Effector memory CD8-positive, alpha-beta T cell (primary cell): ENCODE measurements around the gene KIAA2012.
"Not testable (repeated sequence)": the region's sequence is repeated elsewhere in the genome, so short reads cannot be mapped to it uniquely, and the experiment has no call there.

ENCODE experiments used
- ATAC-seq: fragments of 150-1000 bp; cut with Tn5 transposase; replicated peaks from 2 replicates; pipeline ENCODE4 v1.10.0; 2021; ENCODE audit warnings: mild to moderate bottlenecking, moderate library complexity
- DNase-seq, 3 experiments: peaks; one replicate each; pipeline ENCODE4 v3.0.0; 2021
- H3K27ac Mint-ChIP-seq, 2 donors: one replicate each; pipeline ENCODE4 v1.8.0; 2022; ENCODE audit warnings: mild to moderate bottlenecking in 2 of 2, mixed read lengths in 2 of 2, moderate library complexity in 2 of 2
- H3K27me3 Mint-ChIP-seq, 2 donors: one replicate each; pipeline ENCODE4 v1.8.0; 2022; ENCODE audit warnings: mixed read lengths in 2 of 2
- H3K36me3 Mint-ChIP-seq: one replicate; pipeline ENCODE4 v1.8.0; 2022; ENCODE audit warnings: mild to moderate bottlenecking, moderate library complexity, mixed read lengths; ENCODE audit not compliant: insufficient read depth
- H3K4me1 Mint-ChIP-seq, 2 donors: one replicate each; pipeline ENCODE4 v1.8.0; 2022; ENCODE audit warnings: low read depth in 2 of 2, mixed read lengths in 2 of 2
- H3K4me3 Mint-ChIP-seq, 2 donors: one replicate each; pipeline ENCODE4 v1.8.0; 2022; ENCODE audit warnings: mild to moderate bottlenecking in 2 of 2, mixed read lengths in 2 of 2, moderate library complexity in 2 of 2
- H3K9me3 Mint-ChIP-seq, 2 donors: one replicate each; pipeline ENCODE4 v1.8.0; 2022; ENCODE audit warnings: mixed read lengths in 2 of 2

The KIAA2012 gene

DNA sequence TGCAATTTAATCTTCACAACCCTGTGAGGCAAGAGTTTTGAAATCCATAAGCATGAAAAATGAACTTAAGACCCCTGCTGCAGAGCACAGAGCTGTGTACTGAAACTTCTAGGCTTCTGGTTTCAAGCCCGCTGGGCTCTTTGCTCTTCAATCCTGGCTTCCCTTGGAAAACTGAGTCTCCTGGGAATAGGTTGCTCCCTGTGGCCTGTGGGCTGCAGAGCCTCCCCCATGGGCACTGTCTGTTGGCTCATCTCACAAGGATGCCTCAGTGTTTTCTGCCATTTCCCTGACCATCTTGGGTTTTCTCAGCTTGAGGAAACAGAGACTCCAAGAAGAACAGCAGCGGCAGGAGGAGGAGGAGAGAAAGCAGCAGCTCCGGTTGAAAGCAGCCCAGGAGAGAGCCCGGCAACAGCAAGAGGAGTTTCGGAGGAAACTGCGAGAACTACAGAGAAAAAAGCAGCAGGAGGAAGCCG lies 120.9 kb downstream of the KIAA2012 start:
- Mint-ChIP-seq H3K9me3 (no peaks in the 10 kb centered on the region), H3K27me3 (peaks cover 27 to 29% of the 10 kb centered on the region in 2 donors), H3K36me3 (peaks cover 2% of the 10 kb centered on the region), H3K27ac (no peak overlapping the region), H3K4me3 (no peak overlapping the region), H3K4me1 (peaks cover 0 to 4% of the 10 kb centered on the region in 2 donors)
- DNase-seq (no peak), ATAC-seq (no peak)

DNA sequence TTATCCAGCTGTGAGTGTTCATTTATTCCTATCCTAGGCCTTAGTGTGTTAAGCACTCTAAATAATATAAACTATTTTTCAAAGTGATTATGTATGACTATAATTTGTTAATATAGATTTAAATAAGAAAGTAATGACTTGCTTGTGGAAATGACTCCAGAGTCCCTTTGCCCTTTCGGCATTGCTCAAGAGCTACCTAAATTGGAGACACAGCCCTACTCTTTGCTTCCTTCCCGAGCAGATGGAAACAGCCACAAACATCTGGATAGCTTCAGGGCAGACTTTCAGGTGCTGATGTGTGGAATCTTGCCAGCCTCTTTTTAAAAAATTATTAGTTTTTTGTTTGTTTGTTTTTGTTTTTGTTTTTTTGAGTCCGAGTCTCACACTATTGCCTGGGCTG lies 121.4 kb downstream of the KIAA2012 start:
- H3K4me1 Mint-ChIP-seq, result peaks cover 0 to 4% of the 10 kb centered on the region in 2 donors
- H3K4me3 Mint-ChIP-seq, result no peak overlapping the region
- ATAC-seq (no peak), DNase-seq (no peak)
- H3K9me3 Mint-ChIP-seq, result no peaks in the 10 kb centered on the region
- H3K36me3 Mint-ChIP-seq, result peaks cover 2% of the 10 kb centered on the region
- no peak overlapping the region for H3K27ac Mint-ChIP-seq
- peaks cover 22 to 24% of the 10 kb centered on the region in 2 donors for H3K27me3 Mint-ChIP-seq

DNA sequence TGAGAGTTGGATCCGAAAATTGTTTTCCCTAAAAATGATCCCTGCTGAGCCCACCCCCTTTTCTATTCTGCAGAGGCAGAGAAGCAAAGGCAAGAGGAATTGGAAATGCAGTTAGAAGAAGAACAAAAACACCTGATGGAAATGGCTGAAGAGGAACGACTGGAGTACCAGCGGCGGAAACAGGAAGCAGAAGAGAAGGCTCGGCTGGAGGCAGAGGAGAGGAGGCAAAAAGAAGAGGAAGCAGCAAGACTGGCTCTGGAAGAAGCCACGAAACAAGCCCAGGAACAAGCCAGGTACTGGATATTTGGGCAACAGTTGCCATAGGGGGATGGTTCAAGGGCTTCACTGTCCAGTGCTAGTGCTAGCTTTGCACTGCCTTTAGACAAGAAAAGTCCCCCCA lies 123.7 kb downstream of the KIAA2012 start:
- H3K27ac Mint-ChIP-seq, result no peak overlapping the region
- H3K4me1 Mint-ChIP-seq, result peaks cover 0 to 4% of the 10 kb centered on the region in 2 donors
- H3K9me3 Mint-ChIP-seq, result no peaks in the 10 kb centered on the region
- ATAC-seq (no peak), DNase-seq (no peak)
- H3K27me3 Mint-ChIP-seq, result peaks cover 7 to 17% of the 10 kb centered on the region in 2 donors
- no peak overlapping the region for H3K4me3 Mint-ChIP-seq
- H3K36me3 Mint-ChIP-seq, result peaks cover 2% of the 10 kb centered on the region

DNA sequence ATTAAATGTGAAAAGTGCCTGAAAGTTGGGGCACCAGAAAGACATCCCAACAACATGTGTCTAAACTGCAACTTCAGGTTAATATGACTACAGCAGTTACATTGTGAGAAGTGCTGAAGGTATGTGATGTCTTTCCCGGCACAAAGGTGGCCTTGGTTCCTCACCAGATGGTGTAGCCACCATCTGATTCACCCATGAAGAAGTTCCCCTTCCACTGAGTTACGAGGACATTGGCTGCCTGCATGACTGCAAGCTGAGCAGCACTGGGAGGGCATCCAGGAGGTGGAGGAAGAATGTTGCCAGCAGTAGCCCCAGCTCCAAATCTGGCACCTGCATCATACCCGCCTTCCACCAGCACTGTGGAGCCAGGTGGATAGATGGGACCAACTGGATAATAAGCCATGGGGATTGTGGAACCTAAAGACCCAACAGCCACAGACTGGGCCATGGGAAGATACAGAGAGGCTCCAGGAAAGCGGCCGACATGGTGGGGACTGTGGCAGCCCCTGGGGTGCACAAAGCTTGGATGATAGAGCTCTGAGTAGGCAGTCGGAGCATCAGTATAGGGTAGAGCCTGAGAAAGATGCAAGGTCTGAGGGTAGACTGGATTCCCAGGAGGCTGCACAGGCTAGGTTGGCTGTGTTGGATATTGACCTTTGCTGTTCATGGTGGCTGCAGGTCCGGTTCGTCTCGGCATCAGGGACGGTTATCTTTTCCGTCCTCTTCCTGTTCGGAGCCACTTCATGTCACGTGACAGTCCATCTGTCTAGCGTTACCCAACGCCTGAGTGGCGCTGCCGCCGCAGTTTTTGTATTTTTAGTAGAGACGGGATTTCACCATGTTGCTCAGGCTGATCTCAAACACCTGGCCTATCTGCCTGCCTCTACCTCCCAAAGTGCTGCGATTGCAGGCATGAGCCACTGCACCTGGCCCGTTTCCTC lies 128.4 kb downstream of the KIAA2012 start:
- Mint-ChIP-seq H3K4me3 (no peak overlapping the region), H3K27ac (no peak overlapping the region), H3K4me1 (peaks cover 0 to 4% of the 10 kb centered on the region in 2 donors), H3K9me3 (no peaks in the 10 kb centered on the region), H3K36me3 (peaks cover 15% of the 10 kb centered on the region), H3K27me3 (peaks cover 5 to 7% of the 10 kb centered on the region in 2 donors)
- DNase-seq, result no peak
- ATAC-seq, result no peak

- Mint-ChIP-seq H3K4me1 (no peaks in the 10 kb centered on the region), H3K4me3 (no peak overlapping the region), H3K27me3 (no peaks in the 10 kb centered on the region)
Observed at GRCh38 chr2:202203348-202203747, 130.3 kb downstream of the KIAA2012 start.

DNA sequence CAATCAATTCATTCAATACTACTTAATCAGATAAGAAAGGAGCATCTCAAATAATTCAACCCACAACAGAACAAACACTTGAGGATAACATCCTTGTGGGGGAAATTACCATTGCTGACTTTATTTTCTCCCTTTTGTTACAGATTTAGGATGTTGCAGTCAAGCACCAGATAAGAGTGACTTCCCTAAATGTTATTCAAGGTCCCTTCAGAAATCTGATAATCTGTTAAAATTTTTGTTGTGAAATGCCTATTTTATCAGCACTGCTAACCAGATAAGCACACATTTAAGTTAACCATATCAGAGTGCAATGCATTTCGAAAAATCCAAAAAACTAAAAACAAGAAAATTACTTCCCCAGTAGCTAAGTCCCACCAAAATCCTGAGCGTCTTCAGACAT lies 131.8 kb downstream of the KIAA2012 start:
- Mint-ChIP-seq H3K4me3 (no peak overlapping the region), H3K27ac (no peak overlapping the region), H3K4me1 (no peaks in the 10 kb centered on the region), H3K27me3 (no peaks in the 10 kb centered on the region), H3K36me3 (peaks cover 49% of the 10 kb centered on the region), H3K9me3 (no peaks in the 10 kb centered on the region)
- no peak for ATAC-seq
- no peak for DNase-seq

More at GRCh38 chr2:202203348-202203747, 130.3 kb downstream of the KIAA2012 start:
- peak overlapping the region in 1 of 2 donors; percentile 32 for H3K27ac Mint-ChIP-seq
- H3K36me3 Mint-ChIP-seq, result peaks cover 34% of the 10 kb centered on the region
- no peaks in the 10 kb centered on the region for H3K9me3 Mint-ChIP-seq
- no peak for DNase-seq
- ATAC-seq, result no peak

- no peak for ATAC-seq
- Mint-ChIP-seq H3K9me3 (no peaks in the 10 kb centered on the region), H3K27me3 (no peaks in the 10 kb centered on the region), H3K4me1 (no peaks in the 10 kb centered on the region), H3K4me3 (no peak overlapping the region), H3K27ac (peak overlapping the region in 1 of 2 donors; percentile 18), H3K36me3 (peaks cover 78% of the 10 kb centered on the region)
- DNase-seq, result no peak
Observed at GRCh38 chr2:202208526-202208925, 135.5 kb downstream of the KIAA2012 start.

DNA sequence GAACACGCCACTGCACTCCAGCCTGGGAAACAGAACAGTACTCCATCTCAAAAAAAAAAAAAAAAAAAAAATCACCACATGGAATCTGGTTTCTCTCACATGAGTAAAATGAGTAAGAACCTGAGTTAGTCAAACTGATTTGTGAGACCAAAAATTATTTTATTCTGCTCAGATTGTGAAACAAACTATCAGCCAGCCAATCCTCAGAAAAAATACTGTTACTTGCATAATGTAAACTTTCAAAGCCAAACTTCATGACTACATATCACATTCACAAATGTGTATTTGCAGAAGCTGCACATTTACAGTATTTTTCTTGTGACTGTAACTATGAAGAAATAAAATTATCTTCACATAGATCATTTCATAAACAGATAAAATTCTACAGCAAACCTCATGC lies 142.1 kb downstream of the KIAA2012 start:
- DNase-seq (no peak), ATAC-seq (no peak)
- Mint-ChIP-seq H3K36me3 (peaks cover 82% of the 10 kb centered on the region), H3K27ac (no peak overlapping the region), H3K27me3 (no peaks in the 10 kb centered on the region), H3K9me3 (no peaks in the 10 kb centered on the region), H3K4me3 (no peak overlapping the region), H3K4me1 (peaks cover 0 to 9% of the 10 kb centered on the region in 2 donors)

DNA sequence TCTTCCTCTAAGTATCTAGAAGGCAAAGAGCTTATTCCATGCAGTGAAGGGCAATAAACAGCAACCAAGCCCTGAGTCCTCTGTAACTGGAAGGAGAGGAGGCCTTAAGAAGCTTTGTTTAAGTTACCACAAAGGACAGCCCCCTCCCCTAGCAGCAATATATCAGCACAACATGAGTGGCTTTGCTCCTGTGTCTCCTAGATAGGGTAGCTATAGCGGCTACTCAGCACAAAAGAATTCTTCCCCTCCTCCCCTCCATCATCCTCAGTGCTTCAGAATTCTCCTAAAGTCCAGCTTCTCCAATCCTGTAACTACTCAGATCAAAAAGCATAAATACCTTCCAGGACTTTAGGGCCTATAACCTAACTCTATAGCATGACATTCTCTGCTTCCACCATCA lies 148.8 kb downstream of the KIAA2012 start:
- Mint-ChIP-seq H3K27me3 (no peaks in the 10 kb centered on the region), H3K27ac (peak overlapping the region in 1 of 2 donors; percentile 30), H3K4me1 (peaks cover 19 to 45% of the 10 kb centered on the region in 2 donors), H3K4me3 (no peak overlapping the region), H3K9me3 (no peaks in the 10 kb centered on the region), H3K36me3 (peaks cover 41% of the 10 kb centered on the region)
- no peak for ATAC-seq
- DNase-seq, result no peak

DNA sequence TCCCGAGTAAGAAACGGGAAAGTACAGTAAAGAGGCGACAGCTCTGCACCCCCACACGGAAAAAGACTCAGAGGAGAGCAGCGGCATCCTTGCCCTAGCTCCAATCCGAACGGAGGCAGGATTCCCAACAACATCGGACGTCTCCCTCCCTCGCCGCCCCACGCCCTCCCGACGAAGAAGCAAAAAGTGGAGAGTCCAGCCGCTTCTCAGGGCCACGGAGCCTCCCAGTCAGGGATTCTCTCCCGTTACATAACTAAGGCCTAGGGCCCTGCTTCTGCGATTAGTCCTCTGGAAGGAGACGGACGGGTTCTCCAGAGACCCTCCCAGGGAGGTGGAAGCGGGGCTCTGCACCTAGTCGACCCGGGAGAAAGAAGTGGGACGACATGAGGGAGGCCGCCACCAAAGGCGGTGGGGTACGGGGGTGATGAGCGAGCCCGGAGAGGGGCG lies 164.8 kb downstream of the KIAA2012 start:
- peak overlapping the region; percentile 97 to 99 for H3K27ac Mint-ChIP-seq
- peaks cover 21% of the 10 kb centered on the region for H3K36me3 Mint-ChIP-seq

GRCh38 chr2:202238234-202239197 lies 165.5 kb downstream of the KIAA2012 start, which contains the start of gene SUMO1:
TSS of gene SUMO1 (minus strand) at chr2:202238597. CDS start at chr2:202238451, 146 bp downstream.
- H3K27me3 Mint-ChIP-seq, result no peaks in the 10 kb centered on the region
- H3K9me3 Mint-ChIP-seq, result no peaks in the 10 kb centered on the region
- H3K36me3 Mint-ChIP-seq, result peaks cover 17% of the 10 kb centered on the region
- H3K4me1 Mint-ChIP-seq, result peaks cover 17 to 29% of the 10 kb centered on the region in 2 donors
- DNase-seq (peak; percentile 87 to 90 (median 89)), ATAC-seq (peak; percentile 96)
- H3K4me3 Mint-ChIP-seq, result peak within 1 kb of the TSS; percentile 97 to 98
- H3K27ac Mint-ChIP-seq, result peak within 1 kb of the TSS; percentile 97 to 99

More for the DNA sequence above, 164.8 kb downstream of the KIAA2012 start:
- H3K4me1 Mint-ChIP-seq, result peaks cover 21 to 32% of the 10 kb centered on the region in 2 donors
- DNase-seq (peak in 1 of 3 experiments; percentile 5), ATAC-seq (peak; percentile 51)
- H3K27me3 Mint-ChIP-seq, result no peaks in the 10 kb centered on the region
- no peaks in the 10 kb centered on the region for H3K9me3 Mint-ChIP-seq
- peak overlapping the region; percentile 97 to 98 for H3K4me3 Mint-ChIP-seq

DNA sequence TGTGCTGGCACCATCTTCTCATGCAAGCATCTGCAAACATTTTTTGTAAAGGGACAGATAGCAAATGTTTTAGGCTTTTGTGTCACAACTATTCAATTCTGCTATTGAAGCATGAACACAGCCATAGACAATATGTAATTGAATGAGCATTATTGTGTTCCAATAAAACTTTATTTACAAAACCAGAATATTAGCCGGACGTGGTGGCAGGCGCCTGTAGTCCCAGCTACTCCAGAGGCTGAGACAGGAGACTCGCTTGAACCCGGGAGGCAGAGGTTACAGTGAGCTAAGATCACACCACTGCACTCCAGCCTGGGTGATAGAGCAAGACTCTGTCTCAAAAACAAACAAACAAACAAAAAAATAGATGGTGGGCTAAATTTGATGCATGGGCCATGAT lies 174.7 kb downstream of the KIAA2012 start:
- not testable (repeated sequence) for DNase-seq, ATAC-seq, H3K36me3 Mint-ChIP-seq, H3K27me3 Mint-ChIP-seq, H3K4me3 Mint-ChIP-seq, H3K9me3 Mint-ChIP-seq, H3K27ac Mint-ChIP-seq, H3K4me1 Mint-ChIP-seq
